Measurements from ENCODE around the gene IRAK1.

The IRAK1 gene

DNA sequence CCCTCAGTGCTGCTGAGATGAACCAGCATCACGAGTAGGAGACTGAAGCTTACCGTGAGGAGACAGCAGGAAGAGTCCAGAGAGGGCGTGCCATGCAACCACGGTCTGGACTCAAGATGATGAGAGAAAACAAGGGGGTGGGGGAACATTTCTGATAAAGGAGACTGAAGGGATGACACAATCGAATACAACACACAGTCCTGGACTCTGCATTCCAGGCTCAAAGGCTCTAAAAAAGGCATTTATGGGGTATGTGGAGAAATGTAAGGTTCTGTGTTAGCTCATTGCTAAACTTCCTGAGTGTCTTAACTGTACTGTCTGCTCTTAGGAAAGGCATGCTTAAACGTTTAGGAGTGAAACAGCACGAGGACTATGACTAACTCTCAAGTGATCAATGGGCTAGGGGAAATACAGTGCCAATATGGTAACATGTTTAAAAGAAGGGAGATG lies 20.6 kb upstream of the IRAK1 start:
- no peak for DNase-seq

GRCh38 chrX:154039577-154039976 lies 19.9 kb upstream of the IRAK1 start:
- DNase-seq, result no peak

GRCh38 chrX:154038656-154039055 lies 19.0 kb upstream of the IRAK1 start:
- DNase-seq, result no peak

GRCh38 chrX:154037754-154038153 lies 18.1 kb upstream of the IRAK1 start:
- no peak for DNase-seq

DNA sequence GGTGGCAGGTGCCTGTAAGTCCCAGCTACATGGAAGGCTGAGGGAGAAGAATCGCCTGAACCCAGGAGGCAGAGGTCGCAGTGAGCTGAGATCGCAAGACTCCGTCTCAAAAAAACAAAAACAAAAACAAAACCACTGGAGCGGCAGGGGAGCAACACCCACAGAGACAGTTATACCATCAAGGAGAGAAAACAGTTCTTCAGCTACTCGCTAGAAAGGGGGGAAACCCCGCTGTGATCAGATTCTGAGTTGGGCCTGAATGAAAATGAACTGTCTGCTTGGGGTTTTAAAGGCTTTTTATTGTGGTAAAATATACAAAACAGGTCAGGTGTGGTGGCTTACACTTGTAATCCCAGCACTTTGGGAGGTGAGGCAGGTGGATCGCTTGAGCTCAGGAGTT lies 16.8 kb upstream of the IRAK1 start:
- DNase-seq, result no peak

DNA sequence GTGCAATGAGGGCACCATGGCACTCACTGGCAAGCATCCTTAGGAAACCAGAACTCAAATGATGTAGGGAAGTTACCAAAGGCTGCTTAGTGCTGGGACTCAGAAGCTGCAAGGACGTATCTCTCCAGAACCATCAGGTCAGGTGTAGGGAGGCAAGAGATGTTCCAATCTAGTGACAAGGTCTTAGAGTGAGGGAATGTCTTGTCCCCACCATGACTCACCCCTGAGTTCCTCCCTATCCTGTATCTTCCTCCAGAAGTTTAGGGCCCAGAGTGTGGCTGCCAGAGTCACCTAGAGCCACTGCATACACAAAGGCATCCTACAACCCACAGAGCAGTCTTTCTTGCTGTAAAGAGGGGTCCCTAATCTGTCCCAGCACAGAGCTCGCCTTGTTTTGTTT lies 14.1 kb upstream of the IRAK1 start:
- DNase-seq, result no peak

- no peak for DNase-seq
These were observed 13.0 kb upstream of the IRAK1 start for GRCh38 chrX:154032653-154033052.

DNA sequence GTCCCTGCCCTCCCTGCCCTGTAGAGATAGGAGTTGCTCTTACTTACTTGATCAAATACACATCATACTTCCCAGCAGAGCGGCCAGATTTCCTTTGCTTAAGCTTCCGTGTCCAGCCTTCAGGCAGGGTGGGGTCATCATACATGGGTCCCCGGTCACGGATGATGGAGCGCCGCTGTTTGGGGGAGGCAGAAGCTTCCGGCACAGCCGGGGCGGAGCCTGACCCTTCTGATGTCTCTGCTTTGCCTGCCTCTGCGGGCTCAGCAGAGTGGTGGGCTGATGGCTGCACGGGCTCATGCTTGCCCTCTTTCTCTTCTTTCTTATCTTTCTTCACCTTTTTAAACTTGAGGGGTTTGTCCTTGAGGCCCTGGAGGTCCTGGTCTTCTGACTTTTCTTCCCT lies 12.5 kb upstream of the IRAK1 start:
- no peak for DNase-seq

- no peak for DNase-seq
These were observed 11.1 kb upstream of the IRAK1 start for GRCh38 chrX:154030715-154031305.

- DNase-seq, result no peak
These were observed 10.6 kb upstream of the IRAK1 start for GRCh38 chrX:154030266-154030665.

GRCh38 chrX:154029439-154029838 lies 9.7 kb upstream of the IRAK1 start:
- DNase-seq, result no peak

- no peak for DNase-seq
These were observed 8.9 kb upstream of the IRAK1 start for GRCh38 chrX:154028502-154029184.

DNA sequence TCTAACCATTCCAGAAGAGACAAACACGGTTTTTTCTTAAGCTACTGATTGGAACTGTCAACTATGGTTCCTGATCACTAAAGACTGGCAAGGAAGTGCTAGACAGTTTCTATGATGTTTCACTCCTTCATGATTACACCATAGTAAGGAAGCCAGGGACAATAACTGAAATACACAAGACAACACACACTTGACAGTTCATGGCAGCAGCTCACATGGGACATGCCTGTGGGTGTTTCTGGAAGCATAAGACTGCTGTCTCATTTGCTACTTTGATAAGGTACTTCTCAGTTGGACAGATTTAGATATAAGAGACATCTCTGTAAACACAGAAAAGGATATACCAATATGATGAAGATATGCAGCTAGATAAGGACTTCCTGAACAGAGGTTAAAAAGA lies 8.3 kb upstream of the IRAK1 start:
- DNase-seq, result no peak

DNA sequence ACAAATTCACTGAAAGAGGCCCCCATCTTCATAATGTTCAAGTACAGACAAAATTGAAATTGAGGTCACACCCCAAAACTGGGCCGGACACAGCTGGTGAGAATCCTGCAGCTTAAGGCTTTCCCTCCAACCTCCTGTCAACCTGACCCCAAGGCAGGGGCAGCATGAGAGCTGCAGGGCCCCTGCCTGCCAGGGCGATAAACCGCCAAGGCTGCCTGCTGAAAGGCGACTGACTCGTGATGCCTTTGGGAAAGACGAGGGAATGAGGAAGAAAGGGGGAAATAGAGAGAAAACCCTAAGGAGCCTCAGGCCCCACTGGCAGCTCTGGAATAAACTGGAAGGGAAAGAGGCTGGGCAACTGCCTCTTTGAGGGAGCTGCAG lies 7.3 kb upstream of the IRAK1 start:
- DNase-seq, result no peak

GRCh38 chrX:154026136-154027021 lies 6.7 kb upstream of the IRAK1 start:
- DNase-seq, result no peak

GRCh38 chrX:154025230-154025629 lies 5.5 kb upstream of the IRAK1 start:
- no peak for DNase-seq

GRCh38 chrX:154024271-154024670 lies 4.6 kb upstream of the IRAK1 start:
- no peak for DNase-seq

GRCh38 chrX:154023276-154024000 lies 3.7 kb upstream of the IRAK1 start:
- DNase-seq, result no peak

- no peak for DNase-seq
These were observed 2.4 kb upstream of the IRAK1 start for GRCh38 chrX:154022108-154022507.

GRCh38 chrX:154021131-154021611 lies 1.5 kb upstream of the IRAK1 start:
- DNase-seq, result peak; percentile 70

DNA sequence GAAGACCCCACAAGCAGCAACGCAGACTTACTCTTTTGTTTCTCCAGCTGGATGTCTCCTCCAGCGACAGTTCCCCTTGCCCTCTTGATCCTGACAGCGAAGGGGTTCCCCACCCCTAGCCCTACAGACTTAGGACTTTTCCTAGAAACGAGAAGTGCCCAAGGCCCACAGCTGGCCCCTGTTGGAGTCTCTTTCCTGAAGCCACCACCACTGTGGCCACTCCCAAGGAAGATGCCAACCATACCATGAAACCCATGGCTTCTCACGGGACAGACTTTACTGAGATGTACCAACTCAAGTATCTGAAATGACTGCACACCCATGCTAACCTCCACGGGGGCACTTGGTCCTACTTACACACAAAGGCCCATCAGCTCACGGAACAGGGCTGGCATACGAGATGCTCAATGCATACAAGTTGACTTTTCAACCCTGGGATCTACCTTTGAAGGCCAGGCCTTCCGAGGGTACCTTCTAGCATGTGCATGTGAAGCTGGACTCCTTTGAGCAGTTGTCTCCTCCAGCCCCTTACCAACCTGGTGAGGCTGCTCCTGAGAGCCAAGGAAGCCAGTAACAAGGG lies 924 bp upstream of the IRAK1 start:
- DNase-seq, result peak; percentile 60

DNA sequence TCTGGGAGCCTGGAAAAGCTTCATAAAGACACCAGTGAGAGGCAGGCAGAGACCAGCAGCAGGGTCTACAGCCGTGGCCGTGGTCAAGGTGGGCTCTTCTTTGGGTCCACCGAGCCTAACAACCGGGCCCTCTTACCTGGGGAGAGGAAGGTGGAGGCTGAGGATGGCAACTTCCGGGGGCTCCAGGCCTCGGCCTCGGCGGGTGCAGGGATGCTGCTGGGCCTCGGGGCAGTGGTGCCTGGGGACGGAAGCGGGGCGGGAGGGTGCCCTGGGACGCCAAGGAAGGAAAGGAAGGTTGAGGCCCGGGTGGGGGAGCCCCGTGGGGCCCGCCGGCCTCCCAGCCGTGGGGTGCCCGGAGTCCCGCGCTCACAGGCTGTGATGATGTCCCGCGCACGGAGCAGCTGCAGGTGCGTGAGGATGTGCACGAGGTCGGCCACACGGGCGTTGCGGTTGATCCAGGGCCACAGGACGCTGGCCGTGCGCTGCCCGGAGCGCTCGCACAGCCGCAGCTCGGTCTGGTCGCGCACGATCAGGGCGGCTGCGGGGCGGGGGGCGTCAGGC lies 561 bp downstream of the IRAK1 start:
- peak; percentile 77 for DNase-seq

Measured in activated CD8-positive, alpha-beta memory T cell treated with anti-CD3 and anti-CD28 coated beads for 24 hours (primary cell).